GM18499 (cell line): ENCODE results near the gene DIPK2A.

Experiments used
- ATAC-seq: cut with Tn5 transposase; IDR thresholded peaks from one replicate; pipeline ENCODE4 v1.9.1; 2021; ENCODE audit warnings: moderate number of reproducible peaks; ENCODE audit not compliant: insufficient read depth, unreplicated experiment

Gene DIPK2A

DNA sequence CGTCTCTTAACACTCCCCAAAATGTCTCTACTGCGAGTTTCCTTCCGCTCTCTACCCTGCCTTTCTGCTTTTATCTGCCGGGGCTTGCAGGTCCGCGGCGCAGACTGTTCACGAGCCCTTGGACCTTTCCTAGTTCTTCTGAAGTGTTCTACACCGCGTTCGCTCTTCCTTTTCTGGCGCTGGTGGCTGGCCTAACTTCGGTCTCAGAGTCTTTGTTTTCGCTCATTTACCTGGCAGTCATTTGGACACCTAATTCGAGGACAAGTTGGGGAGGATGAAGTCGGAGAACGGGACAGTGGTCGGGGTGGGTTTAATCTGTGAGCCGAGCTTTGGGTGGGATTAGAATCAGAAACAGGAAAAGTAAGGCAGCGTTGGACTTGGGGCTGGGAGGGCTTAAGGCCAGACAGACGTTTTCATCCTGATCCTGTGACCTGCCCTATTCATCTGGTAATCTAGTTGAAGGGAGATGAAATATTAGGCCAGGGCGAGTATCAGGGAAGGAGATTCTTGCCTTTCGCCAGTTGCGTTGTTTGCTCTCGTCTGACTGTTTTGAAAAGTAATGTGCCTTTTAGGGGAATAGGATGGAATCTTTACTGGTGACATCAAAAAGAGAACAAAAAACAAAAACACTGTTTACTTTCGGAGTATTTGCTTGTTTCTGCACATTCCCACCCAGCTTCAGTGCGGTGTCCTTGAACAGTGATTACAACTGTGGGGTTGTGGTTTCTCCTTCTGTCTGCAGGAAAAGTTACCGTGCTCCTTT is 1.8 kb downstream of the DIPK2A start:
- ATAC-seq: peak; percentile 28

DNA sequence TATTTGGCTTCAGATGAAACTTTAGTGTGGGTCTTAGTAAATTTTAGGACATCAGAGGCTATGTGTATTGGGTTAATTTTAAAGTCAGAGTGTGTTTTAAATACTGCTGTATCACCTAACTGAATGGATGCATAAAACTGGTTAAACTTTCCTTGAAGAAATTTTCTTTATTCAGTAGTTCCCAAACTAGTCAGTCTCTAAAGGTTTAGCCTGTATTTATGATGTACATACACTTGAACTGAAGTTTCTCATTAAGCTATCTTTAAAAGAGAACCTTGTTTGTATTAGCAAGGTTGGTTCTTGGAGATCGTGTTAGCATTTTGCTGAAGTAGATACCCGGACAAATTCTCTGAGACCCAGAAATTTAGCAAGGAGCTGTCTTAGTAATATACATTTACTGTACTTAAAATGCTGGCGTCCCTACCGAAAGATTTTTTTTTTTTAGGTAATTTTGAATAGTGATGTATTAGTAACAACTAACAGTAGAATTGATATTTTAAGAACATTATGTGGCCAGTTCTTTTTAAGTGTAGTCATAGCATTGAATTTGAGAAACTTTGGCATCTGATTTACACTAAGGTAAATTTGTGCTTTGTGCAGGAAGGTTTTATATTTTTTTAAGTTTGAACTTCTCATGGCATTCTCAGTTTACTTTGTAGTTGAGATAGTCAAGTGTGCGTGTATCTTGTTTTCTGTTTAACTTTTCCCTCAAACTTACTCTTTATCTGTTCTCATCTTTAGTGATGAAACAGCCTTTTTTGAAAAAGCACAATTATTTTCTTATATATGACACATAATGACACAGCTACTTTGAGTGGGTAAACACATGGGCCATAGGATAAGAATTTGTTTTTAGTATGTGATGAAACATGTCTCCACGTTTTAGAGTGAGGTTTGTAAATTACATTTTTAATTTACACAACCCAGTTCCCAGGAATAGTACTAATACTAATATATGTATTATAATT is 2.9 kb downstream of the DIPK2A start:
- no peak for ATAC-seq

DNA sequence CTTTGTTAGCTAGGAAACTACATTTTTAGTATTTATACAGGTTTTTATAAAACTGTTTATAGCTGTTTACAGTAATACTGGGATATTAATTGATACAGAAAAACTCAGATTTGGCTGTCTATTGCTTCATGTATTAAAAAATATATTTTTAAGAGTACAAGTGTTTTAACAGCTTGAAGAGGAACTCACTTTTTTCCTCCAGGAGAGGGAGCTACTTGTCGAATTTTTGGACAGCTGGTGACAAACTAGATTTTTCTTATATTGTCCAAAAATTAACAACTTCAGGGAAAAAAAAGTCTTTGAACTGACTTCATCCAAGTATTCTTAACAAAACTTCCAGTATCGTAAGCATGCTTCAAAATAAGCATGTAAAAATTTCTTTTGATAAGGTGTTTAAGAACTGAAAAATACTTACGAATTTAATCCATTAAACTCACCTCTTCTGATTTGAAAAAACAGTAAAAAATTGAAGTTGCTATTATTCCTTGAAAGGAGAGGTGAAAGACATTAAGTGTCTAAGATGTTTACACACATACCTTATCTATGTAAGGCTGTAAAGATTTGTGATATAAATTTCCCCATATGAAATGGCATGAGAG is 4.0 kb downstream of the DIPK2A start:
- no peak for ATAC-seq

DNA sequence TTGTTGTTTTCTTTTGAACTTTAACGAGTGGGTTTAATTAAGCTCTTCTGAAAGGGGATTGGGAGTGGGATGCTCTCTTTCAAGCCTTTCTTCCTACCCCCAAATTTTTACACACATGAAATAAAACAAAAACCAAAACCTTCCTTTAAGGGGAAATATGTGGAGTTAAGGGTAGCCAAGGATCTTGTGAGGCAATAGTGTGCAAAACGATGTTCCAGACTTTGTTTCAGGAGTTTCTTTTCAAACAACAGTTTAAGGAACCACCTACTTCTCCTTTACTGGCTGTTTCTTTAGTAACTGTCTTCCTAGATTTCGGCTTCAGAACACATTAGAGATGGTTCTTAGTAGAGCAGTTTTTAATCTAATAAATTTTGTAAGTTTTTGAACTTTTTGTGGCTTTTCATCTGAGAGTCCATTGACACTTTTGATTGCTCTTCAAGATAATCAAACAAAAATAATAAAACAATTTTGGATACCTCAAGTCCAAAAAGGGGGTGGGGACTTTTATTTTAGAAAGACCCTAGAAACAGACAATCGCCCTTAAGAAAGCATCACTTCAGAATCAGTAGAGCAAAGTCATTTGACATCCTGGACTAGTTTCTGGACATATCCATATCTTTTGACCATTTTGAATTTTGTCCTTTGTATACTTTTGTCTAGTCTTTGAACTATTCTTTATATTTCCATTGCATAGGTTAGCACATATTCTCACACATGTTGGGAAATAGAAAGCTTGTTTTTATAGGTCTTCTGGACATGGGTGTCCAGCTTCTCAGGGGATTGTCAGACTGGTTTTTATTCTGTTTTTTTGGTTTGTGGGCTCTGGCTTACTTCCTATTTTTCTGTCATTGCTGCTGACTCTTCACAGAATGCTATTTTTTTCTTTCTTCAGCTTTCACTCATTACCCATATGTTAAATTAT is 6.0 kb downstream of the DIPK2A start:
- peak; percentile 33 for ATAC-seq

DNA sequence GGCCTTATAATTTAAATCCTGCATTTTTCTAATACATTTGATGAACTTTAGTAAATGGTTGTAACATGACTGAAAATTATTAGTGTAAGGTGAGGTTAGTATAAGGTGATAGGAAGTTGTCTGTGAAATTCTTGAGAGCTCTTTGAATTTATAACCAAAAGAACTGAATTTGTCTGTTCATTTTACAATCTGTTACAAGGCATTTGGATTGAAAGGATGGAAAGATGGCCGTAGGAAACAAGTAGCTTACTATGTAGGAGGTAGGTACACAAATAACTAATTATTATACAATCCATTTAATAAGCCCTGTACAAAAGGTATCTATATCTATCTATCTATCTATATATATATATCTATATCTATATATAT is 6.6 kb downstream of the DIPK2A start:
- no peak for ATAC-seq

DNA sequence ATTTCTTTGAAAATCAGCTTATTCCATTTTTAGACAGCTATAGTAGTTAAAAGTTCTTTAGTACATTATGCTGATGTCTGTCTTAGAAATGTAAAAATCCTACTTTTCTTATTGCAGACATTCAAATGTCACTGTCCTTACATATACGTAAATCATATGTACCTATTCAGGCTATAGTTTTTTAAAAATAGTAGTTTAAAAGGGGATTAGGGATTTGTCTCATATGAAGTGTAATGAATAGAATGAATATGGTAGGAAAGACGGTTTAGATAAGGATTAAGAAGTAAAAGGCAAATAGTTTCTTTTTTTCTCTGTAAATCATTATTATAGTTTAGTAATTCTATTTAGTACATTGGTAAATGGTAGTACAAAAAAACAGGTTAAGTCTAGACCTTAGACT is 7.4 kb downstream of the DIPK2A start:
- no peak for ATAC-seq

DNA sequence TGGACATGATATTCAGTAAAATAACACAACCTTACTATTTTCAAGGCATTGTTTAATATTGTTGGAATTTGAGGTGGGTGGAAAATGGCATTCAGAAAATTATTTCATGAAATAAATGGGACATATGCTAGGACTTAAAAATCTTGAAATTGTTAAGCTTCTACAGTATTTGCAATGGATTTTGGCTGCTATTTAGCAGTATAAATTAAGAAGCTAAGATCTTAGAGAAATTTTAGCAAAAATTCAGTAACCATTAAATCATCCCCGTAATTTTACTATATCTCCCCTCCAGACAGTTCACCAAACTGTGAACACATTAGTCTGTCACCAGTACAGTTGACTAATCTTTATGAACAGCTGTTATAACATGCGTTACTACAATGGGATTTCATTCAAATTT is 8.2 kb downstream of the DIPK2A start:
- no peak for ATAC-seq

DNA sequence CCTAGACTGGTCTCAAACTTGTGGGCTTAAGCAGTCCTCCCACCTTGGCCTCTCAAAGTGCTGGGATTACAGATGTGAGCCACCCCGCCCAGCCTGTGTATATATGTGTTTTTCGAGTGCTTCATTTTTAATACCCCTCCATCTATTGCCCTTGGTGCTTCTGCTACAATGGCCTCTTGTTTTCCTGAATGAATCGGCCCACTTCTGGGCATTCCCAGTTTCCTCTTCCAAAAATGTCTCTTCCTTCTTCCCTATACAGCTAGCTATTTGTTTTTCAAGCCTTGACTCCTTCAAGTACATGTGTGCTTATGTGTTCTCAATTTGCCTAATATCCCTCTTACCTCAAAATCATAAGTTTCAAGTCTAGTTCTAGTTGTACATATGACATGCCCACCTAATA is 16.7 kb downstream of the DIPK2A start:
- no peak for ATAC-seq

DNA sequence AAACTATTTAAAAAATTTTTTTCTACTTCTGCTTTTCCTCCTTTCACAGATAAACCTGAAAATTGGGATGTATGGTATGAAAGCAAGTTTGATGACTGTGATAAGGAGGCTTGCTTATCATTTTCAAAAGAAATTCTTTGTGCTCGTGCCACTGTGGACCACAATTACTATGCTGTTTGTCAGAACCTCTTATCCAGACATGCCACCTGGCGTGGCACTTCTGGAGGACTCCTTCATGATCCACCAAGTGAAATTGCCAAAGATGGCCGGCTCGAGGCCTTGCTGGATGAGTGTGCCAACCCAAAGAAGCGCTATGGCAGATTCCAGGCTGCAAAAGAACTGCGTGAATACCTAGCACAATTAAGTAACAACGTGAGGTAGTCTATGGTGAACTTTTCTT is 17.8 kb downstream of the DIPK2A start:
- ATAC-seq: no peak

DNA sequence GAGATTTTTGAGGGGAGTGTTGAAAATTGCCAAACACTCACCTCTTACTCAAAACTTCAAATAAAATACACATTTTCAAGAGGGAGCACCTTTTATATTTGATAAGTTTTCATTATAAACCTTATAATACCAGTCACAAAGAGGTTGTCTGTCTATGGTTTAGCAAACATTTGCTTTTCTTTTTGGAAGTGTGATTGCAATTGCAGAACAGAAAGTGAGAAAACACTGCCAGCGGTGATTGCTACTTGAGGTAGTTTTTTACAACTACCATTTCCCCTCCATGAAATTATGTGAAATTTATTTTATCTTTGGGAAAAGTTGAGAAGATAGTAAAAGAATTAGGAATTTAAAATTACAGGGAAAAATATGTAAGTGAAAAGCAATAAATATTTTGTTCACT is 20.1 kb downstream of the DIPK2A start:
- no peak for ATAC-seq

DNA sequence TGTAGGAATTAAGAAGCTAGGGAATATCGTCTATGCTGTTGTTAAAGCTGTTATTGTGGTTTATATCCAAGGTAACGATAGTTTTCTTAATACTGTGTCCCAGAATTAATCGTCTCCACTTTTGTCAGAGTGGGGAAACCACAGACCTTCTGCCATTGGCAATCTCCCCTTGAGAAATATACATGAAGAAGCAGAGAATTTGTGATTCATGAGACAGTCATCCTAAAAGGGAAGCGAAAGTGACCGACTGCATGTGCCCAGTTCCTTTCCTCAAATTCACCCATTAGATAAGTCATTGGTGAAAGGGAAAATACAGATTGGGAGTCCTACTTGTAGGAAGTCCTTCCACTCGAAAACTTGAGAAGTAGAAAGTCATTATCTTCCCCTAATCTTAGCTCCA is 26.6 kb downstream of the DIPK2A start:
- no peak for ATAC-seq

DNA sequence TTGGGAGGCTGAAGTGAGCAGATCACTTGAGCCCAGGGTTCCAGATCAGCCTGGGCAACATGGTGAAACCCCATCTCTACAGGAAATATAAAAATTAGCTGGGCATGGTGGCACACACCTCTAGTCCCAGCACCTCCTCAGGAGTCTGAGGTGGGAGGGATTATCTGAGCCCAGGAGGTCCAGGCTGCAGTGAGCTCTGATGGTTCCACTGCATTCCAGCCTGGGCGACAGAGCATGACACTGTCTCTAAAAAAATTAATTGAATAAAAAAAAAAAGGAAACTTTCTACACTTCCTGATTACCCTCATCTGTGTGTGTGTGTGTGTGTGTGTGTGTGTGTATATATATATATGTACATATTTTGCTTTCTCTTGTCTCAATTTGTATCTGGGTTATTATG is 31.4 kb downstream of the DIPK2A start:
- no peak for ATAC-seq

DNA sequence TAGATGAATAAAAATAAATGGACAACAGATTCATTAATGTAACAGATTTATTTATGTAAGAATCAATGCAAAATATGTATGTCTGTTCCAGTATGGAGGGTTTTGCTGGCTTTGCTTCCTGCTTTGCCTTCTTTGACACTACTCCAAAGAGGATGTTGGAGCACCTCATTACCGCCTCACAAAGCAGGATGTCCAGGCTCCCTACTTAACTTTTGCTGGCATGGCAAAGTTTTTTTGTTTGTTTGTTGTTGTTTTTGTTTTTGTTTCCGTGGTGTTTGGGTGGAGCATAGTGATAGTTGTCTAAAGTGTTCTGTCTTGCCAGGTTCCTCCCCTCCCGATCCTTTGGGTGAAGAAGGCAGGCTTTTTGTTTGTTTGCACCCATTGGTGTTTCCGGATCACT is 38.7 kb downstream of the DIPK2A start:
- no peak for ATAC-seq

DNA sequence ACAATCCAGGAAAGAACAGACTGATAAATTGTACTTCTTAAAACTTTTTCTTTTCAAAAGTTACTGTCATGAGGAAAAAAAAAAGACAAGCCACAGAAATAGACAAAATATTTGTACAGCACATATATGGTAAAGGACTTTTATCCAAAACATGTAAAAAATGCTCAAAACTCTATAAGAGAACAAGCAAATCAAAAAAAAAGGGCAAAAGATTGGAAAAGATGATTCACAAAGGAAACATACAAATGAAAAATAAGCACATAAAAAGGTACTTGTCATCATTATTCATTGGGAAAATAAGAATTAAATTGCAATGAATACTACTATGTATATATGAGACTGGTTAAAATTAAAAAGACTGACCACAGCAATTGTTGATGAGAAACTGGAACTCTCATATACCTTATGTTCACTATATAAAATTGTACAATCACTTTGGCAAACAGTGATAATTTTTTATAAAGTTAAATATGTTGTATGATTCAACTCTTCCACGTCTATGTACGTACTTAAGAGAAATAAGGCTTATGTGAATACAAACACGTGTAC is 39.7 kb downstream of the DIPK2A start:
- ATAC-seq: no peak

DNA sequence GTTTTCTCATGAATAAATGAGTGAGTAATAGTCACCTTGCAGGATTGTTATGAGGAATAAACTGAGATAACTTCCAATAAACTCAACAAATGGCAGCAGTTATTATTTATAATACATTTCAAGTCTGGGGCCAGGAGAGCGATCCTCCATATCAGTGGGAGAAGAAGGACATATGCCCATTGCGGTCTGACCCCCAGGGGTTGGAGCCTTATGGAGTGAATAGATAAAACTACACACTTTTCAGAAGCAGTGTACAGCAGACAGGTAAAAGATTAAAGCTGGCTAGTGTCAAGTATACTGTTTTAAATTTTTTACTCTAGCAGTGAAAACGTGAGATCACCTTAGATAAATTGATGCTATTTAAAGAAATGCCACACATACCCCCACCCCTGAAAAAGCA is 43.5 kb downstream of the DIPK2A start:
- no peak for ATAC-seq

DNA sequence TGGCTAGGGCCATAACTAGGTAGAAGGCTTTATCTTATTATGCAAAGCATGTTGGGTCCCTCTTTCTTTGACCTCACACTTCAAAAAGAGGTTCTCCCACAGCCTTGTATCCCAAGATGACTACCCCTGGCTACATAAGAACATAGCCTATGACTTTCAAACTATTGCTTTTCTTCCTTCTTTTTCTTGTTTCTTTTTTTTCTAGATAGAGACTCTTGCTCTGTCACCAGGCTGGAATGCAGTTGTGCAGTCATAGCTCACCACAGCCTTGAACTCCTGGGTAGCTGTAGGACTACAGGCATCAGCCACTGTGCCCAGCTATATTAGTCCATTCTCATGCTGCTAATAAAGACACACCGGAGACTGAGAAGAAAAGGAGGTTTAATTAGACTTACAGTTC is 47.2 kb downstream of the DIPK2A start:
- no peak for ATAC-seq
